ENCODE measurements around the gene PHOSPHO2.
"Not testable (repeated sequence)": the region's sequence is repeated elsewhere in the genome, so short reads cannot be mapped to it uniquely, and the experiment has no call there.

Gene PHOSPHO2

GRCh38 chr2:169684712-169685111 is 9.6 kb upstream of the PHOSPHO2 start:
- not testable (repeated sequence) for DNase-seq

GRCh38 chr2:169686825-169687224 is 7.4 kb upstream of the PHOSPHO2 start:
- not testable (repeated sequence) for DNase-seq

- not testable (repeated sequence) for DNase-seq
Measured at GRCh38 chr2:169687943-169688342, 6.3 kb upstream of the PHOSPHO2 start.

GRCh38 chr2:169690958-169691357 is 3.3 kb upstream of the PHOSPHO2 start:
- DNase-seq, result no peak

- DNase-seq, result no peak
Measured at GRCh38 chr2:169692718-169693117, 1.6 kb upstream of the PHOSPHO2 start.

GRCh38 chr2:169693360-169693759 is 909 bp upstream of the PHOSPHO2 start:
- DNase-seq, result no peak

GRCh38 chr2:169694894-169695260 is 608 bp downstream of the PHOSPHO2 start:
- no peak for DNase-seq

- DNase-seq, result no peak
Measured at GRCh38 chr2:169696381-169696780, 2.1 kb downstream of the PHOSPHO2 start.

- not testable (repeated sequence) for DNase-seq
Measured at GRCh38 chr2:169699173-169699572, 4.9 kb downstream of the PHOSPHO2 start.

- DNase-seq, result no peak
Measured at GRCh38 chr2:169702996-169703395, 8.7 kb downstream of the PHOSPHO2 start.

- DNase-seq, result no peak
Measured at GRCh38 chr2:169704160-169704708, 10.0 kb downstream of the PHOSPHO2 start.

GRCh38 chr2:169705927-169706326 is 11.7 kb downstream of the PHOSPHO2 start:
- DNase-seq, result no peak

GRCh38 chr2:169707626-169708025 is 13.4 kb downstream of the PHOSPHO2 start:
- no peak for DNase-seq

- DNase-seq, result no peak
Measured at GRCh38 chr2:169709331-169709730, 15.1 kb downstream of the PHOSPHO2 start.

- DNase-seq, result no peak
Measured at GRCh38 chr2:169709981-169710380, 15.7 kb downstream of the PHOSPHO2 start.

GRCh38 chr2:169711751-169712509 is 17.7 kb downstream of the PHOSPHO2 start:
- no peak for DNase-seq

- no peak for DNase-seq
Measured at GRCh38 chr2:169712791-169713227, 18.5 kb downstream of the PHOSPHO2 start.

- no peak for DNase-seq
Measured at GRCh38 chr2:169713331-169713730, 19.1 kb downstream of the PHOSPHO2 start.

GRCh38 chr2:169714699-169715098 is 20.4 kb downstream of the PHOSPHO2 start:
- DNase-seq, result no peak

GRCh38 chr2:169715379-169716237 is 21.3 kb downstream of the PHOSPHO2 start:
- no peak for DNase-seq

- DNase-seq, result no peak
Measured at GRCh38 chr2:169716238-169716886, 22.1 kb downstream of the PHOSPHO2 start.

GRCh38 chr2:169716938-169717690 is 22.8 kb downstream of the PHOSPHO2 start:
- no peak for DNase-seq
